Activated T-helper 17 cell treated with anti-CD3 and anti-CD28 coated beads, Interleukin-2, amount 50 U/mL, for 72 hours (primary cell): ENCODE data around the gene ATP11A. TPM values are rescaled to one million over a fixed set of nuclear protein-coding genes. Genes with fewer than 3 reads are reported as not detected.

Experiments used
- ATAC-seq: fragments of 150-1000 bp; cut with Tn5 transposase; replicated peaks from 2 replicates; pipeline ENCODE4 v1.10.0; 2021; ENCODE audit warnings: mild to moderate bottlenecking, moderate library complexity
- H3K27ac Mint-ChIP-seq: one replicate; pipeline ENCODE4 v1.8.0; 2022; ENCODE audit warnings: mixed read lengths
- H3K27me3 Mint-ChIP-seq: one replicate; pipeline ENCODE4 v1.8.0; 2022; ENCODE audit warnings: mixed read lengths
- H3K36me3 Mint-ChIP-seq: one replicate; pipeline ENCODE4 v1.8.0; 2022; ENCODE audit warnings: low read depth, mild to moderate bottlenecking, mixed read lengths
- H3K4me1 Mint-ChIP-seq: one replicate; pipeline ENCODE4 v1.8.0; 2022; ENCODE audit warnings: mixed read lengths
- H3K4me3 Mint-ChIP-seq: one replicate; pipeline ENCODE4 v1.8.0; 2022; ENCODE audit warnings: mild to moderate bottlenecking, mixed read lengths
- H3K9me3 Mint-ChIP-seq: one replicate; pipeline ENCODE4 v1.8.0; 2022; ENCODE audit warnings: mixed read lengths
- total RNA-seq, 2 donors: library from RNA; stranded (reverse); gene quantifications; one replicate each; pipeline ENCODE4 v1.2.3, GENCODE V29; 2022

Gene ATP11A
- total RNA-seq, 2 donors from 2014 or later = 39.7 to 48.6 TPM

- ATAC-seq = no peak
- Mint-ChIP-seq H3K9me3 (no peaks in the 10 kb centered on the region), H3K36me3 (peaks cover 8% of the 10 kb centered on the region), H3K27me3 (no peaks in the 10 kb centered on the region), H3K27ac (peak overlapping the region; percentile 38), H3K4me3 (no peak overlapping the region), H3K4me1 (peaks cover 14% of the 10 kb centered on the region)
Observed at GRCh38 chr13:112716841-112717520, 27.1 kb downstream of the ATP11A start.

GRCh38 chr13:112718318-112718717 is 28.5 kb downstream of the ATP11A start:
- H3K9me3 Mint-ChIP-seq = no peaks in the 10 kb centered on the region
- ATAC-seq = no peak
- no peak overlapping the region for H3K4me3 Mint-ChIP-seq
- peaks cover 22% of the 10 kb centered on the region for H3K4me1 Mint-ChIP-seq
- no peak overlapping the region for H3K27ac Mint-ChIP-seq
- no peaks in the 10 kb centered on the region for H3K27me3 Mint-ChIP-seq
- peaks cover 8% of the 10 kb centered on the region for H3K36me3 Mint-ChIP-seq

GRCh38 chr13:112719016-112719415 is 29.2 kb downstream of the ATP11A start:
- no peaks in the 10 kb centered on the region for H3K27me3 Mint-ChIP-seq
- ATAC-seq = no peak
- H3K27ac Mint-ChIP-seq = no peak overlapping the region
- H3K4me3 Mint-ChIP-seq = no peak overlapping the region
- H3K36me3 Mint-ChIP-seq = peaks cover 8% of the 10 kb centered on the region
- peaks cover 22% of the 10 kb centered on the region for H3K4me1 Mint-ChIP-seq
- H3K9me3 Mint-ChIP-seq = no peaks in the 10 kb centered on the region

GRCh38 chr13:112719556-112719955 is 29.7 kb downstream of the ATP11A start:
- Mint-ChIP-seq H3K4me3 (no peak overlapping the region), H3K9me3 (no peaks in the 10 kb centered on the region), H3K27ac (no peak overlapping the region), H3K4me1 (peaks cover 22% of the 10 kb centered on the region), H3K36me3 (peaks cover 8% of the 10 kb centered on the region), H3K27me3 (no peaks in the 10 kb centered on the region)
- ATAC-seq = no peak

DNA sequence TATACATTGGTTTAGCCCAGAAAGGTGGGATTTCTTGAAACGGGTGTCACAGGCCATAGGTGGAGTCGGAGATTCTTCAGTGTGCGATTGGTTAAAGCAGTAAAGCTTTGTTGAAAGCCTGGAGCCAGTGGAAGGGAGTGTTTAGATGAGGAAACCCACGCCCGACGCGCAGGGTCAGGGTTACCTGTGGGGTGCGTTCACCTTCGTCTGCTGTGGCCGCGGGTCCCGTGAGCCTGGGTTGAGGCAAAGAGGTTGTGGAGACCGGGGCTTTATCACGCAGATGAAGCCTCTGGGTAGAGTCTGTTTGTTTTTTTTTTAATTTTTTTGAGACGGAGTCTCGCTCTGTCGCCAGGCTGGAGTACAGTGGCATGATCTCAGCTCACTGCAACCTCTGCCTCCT is 30.4 kb downstream of the ATP11A start:
- Mint-ChIP-seq H3K9me3 (no peaks in the 10 kb centered on the region), H3K4me1 (peaks cover 18% of the 10 kb centered on the region), H3K27me3 (no peaks in the 10 kb centered on the region), H3K4me3 (no peak overlapping the region), H3K36me3 (peaks cover 8% of the 10 kb centered on the region), H3K27ac (no peak overlapping the region)
- ATAC-seq = no peak

DNA sequence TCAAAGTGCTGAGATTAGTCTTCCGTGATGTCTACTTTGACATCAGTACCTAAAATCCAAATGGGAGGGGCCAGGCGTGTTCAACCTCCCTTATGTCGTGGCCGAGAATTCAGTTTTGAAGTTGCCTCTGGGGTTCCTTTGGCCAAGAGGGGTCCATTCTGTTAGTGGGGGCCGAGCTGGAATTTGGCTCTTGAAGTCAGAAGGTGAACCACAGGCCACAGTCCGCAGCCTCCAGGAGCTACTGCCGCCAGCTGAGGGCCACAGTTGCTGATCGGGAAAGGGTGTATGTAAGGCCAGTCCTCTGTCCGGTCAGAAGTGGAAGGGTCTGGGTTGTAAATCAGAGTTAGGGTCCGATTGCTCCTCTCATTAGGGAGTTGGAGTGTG is 31.0 kb downstream of the ATP11A start:
- H3K4me1 Mint-ChIP-seq = peaks cover 24% of the 10 kb centered on the region
- H3K9me3 Mint-ChIP-seq = no peaks in the 10 kb centered on the region
- no peak overlapping the region for H3K4me3 Mint-ChIP-seq
- no peak for ATAC-seq
- H3K36me3 Mint-ChIP-seq = peaks cover 8% of the 10 kb centered on the region
- peak overlapping the region; percentile 61 for H3K27ac Mint-ChIP-seq
- no peaks in the 10 kb centered on the region for H3K27me3 Mint-ChIP-seq

- H3K27ac Mint-ChIP-seq = peak overlapping the region; percentile 61
- no peak for ATAC-seq
- peaks cover 26% of the 10 kb centered on the region for H3K4me1 Mint-ChIP-seq
- no peaks in the 10 kb centered on the region for H3K27me3 Mint-ChIP-seq
- H3K36me3 Mint-ChIP-seq = peaks cover 8% of the 10 kb centered on the region
- H3K4me3 Mint-ChIP-seq = no peak overlapping the region
- no peaks in the 10 kb centered on the region for H3K9me3 Mint-ChIP-seq
Observed at GRCh38 chr13:112721198-112722104, 31.6 kb downstream of the ATP11A start.

DNA sequence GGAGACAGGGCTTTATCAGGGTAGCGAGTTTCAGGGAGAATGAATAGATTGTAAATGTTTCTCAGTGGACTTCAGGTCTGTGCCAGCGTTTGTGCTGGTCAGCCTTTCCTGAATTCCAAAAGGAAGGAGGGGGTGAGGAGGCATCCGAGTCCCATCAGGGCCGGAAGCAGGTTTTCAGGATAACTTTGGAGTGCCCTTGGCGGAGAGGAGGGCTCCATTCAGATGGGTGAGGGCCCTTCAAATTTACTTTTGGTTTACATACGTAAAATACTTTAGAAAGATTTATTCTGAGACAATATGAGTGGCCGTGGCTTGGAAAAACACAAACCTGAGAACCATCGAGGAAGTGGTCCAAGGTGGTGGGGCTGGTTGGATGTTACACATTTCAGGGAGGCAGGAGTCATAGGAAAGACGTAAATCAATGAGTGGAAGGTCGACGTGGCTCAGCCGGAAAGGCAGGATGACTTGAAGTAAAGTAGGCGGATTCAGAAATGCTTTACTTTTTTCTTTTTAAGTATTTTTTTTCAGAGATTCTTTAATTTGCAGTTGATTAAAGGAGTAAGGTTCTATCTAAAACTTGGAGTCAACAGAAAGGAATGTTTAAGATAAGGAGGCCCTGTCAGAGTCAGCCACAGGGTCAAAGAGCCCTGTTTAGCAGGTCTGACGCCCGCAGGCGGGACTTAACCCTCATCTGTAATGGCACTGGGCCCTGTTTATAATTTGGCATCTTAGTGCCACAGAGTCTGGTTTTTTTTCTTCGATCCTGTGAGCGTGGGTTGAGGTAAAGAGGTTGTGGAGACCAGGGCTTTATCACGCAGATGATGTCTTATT is 32.8 kb downstream of the ATP11A start:
- Mint-ChIP-seq H3K36me3 (peaks cover 8% of the 10 kb centered on the region), H3K9me3 (no peaks in the 10 kb centered on the region), H3K4me1 (peaks cover 26% of the 10 kb centered on the region), H3K4me3 (no peak overlapping the region), H3K27me3 (no peaks in the 10 kb centered on the region), H3K27ac (peak overlapping the region; percentile 61)
- no peak for ATAC-seq

GRCh38 chr13:112723771-112724170 is 33.9 kb downstream of the ATP11A start:
- Mint-ChIP-seq H3K36me3 (peaks cover 7% of the 10 kb centered on the region), H3K9me3 (no peaks in the 10 kb centered on the region), H3K27me3 (no peaks in the 10 kb centered on the region), H3K4me1 (peaks cover 26% of the 10 kb centered on the region), H3K27ac (no peak overlapping the region), H3K4me3 (no peak overlapping the region)
- ATAC-seq = no peak

GRCh38 chr13:112724788-112725345 is 35.0 kb downstream of the ATP11A start:
- peak; percentile 8 for ATAC-seq
- Mint-ChIP-seq H3K27ac (peak overlapping the region; percentile 79), H3K27me3 (no peaks in the 10 kb centered on the region), H3K9me3 (no peaks in the 10 kb centered on the region), H3K36me3 (no peaks in the 10 kb centered on the region), H3K4me1 (peaks cover 26% of the 10 kb centered on the region), H3K4me3 (peak overlapping the region; percentile 40)

DNA sequence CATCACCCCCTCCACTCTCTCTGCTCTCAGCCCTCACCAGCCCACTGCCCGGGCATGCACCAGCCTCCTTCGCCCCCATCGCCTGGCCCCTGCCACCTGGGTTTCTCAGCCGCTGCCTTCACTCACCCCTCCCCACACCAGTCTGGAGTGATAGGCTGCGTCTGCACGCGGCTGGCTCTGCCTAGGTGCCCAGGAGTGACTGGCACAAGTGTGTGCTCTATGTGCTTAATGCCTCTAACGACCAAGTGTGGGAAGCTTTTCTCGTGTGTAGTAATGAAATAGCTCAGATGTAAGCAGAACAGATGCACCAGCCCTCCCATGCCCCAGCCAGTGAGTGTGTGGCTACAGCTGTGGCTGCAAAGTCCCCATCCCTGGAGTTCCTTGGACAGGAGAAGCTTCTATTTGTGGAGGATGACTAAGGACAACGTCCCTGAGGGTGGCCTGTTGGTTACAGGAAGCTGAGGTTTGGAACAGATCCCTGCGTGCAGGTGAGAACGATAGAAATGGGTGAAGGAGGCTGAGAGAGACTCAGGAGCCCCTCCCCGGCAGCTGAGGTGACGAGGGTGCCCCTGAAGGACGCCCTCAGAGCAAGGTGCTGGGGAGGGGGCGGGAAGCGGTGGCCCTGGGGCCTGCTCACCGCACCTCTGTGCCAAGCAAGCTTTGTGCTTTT is 35.6 kb downstream of the ATP11A start:
- Mint-ChIP-seq H3K36me3 (no peaks in the 10 kb centered on the region), H3K27me3 (no peaks in the 10 kb centered on the region), H3K27ac (peak overlapping the region; percentile 79)

GRCh38 chr13:112726016-112726767 is 36.4 kb downstream of the ATP11A start:
- no peak for ATAC-seq
- Mint-ChIP-seq H3K27me3 (no peaks in the 10 kb centered on the region), H3K4me3 (peak overlapping the region; percentile 40), H3K4me1 (peaks cover 26% of the 10 kb centered on the region), H3K36me3 (no peaks in the 10 kb centered on the region), H3K9me3 (no peaks in the 10 kb centered on the region), H3K27ac (peak overlapping the region; percentile 79)

More for the DNA sequence above, 35.6 kb downstream of the ATP11A start:
- peak; percentile 78 for ATAC-seq
- peak overlapping the region; percentile 40 for H3K4me3 Mint-ChIP-seq
- H3K4me1 Mint-ChIP-seq = peaks cover 26% of the 10 kb centered on the region
- no peaks in the 10 kb centered on the region for H3K9me3 Mint-ChIP-seq

- Mint-ChIP-seq H3K27me3 (no peaks in the 10 kb centered on the region), H3K4me3 (no peak overlapping the region), H3K9me3 (no peaks in the 10 kb centered on the region), H3K4me1 (peaks cover 19% of the 10 kb centered on the region), H3K27ac (no peak overlapping the region), H3K36me3 (no peaks in the 10 kb centered on the region)
- ATAC-seq = no peak
Observed at GRCh38 chr13:112727581-112727980, 37.7 kb downstream of the ATP11A start.
